Endodermal cell (in vitro differentiated cells): Measurements from ENCODE around the gene WWP2. TPM values are rescaled to one million over a fixed set of nuclear protein-coding genes. Genes with fewer than 3 reads are reported as not detected.

Source experiments
- DNase-seq: peaks from one replicate; pipeline ENCODE4 v3.0.0-alpha.2; 2017
- H3K27ac ChIP-seq: 2 replicates; pipeline ENCODE4 v1.5.1; 2013; ENCODE audit warnings: mild to moderate bottlenecking, low read depth, low read length, moderate library complexity
- H3K27me3 ChIP-seq: 2 replicates; pipeline ENCODE4 v1.6.1; 2013; ENCODE audit warnings: mild to moderate bottlenecking, low read length, moderate library complexity; ENCODE audit not compliant: insufficient read depth, control insufficient read depth, poor library complexity, severe bottlenecking
- H3K36me3 ChIP-seq: 2 replicates; pipeline ENCODE4 v1.7.0; 2013; ENCODE audit warnings: mild to moderate bottlenecking, low read length, moderate library complexity; ENCODE audit not compliant: control insufficient read depth, insufficient read depth
- H3K4me1 ChIP-seq: one replicate; pipeline ENCODE4 v1.7.0; 2013; ENCODE audit warnings: low read length; ENCODE audit not compliant: control insufficient read depth, insufficient read depth
- H3K4me3 ChIP-seq: 2 replicates; pipeline ENCODE4 v1.5.1; 2013; ENCODE audit warnings: mild to moderate bottlenecking, low read length, moderate library complexity
- H3K9ac ChIP-seq: 2 replicates; pipeline ENCODE4 v1.6.1; 2013; ENCODE audit warnings: mild to moderate bottlenecking, low read length, moderate library complexity; ENCODE audit not compliant: poor library complexity, severe bottlenecking; ENCODE audit errors: extremely low read depth
- H3K9me3 ChIP-seq: 2 replicates; pipeline ENCODE4 v1.6.1; 2013; ENCODE audit warnings: mild to moderate bottlenecking, low read length, moderate library complexity; ENCODE audit not compliant: control insufficient read depth
- H3K27ac Mint-ChIP-seq: 2 replicates; pipeline ENCODE4 v1.8.0; 2020; ENCODE audit warnings: mixed read lengths
- H3K27me3 Mint-ChIP-seq: 2 replicates; pipeline ENCODE4 v1.8.0; 2021; ENCODE audit warnings: mild to moderate bottlenecking, mixed read lengths; ENCODE audit not compliant: insufficient read depth
- H3K36me3 Mint-ChIP-seq: 2 replicates; pipeline ENCODE4 v1.8.0; 2020; ENCODE audit warnings: low read depth, mixed read lengths
- H3K4me1 Mint-ChIP-seq: 2 replicates; pipeline ENCODE4 v1.8.0; 2020; ENCODE audit warnings: mixed read lengths
- H3K4me3 Mint-ChIP-seq: 2 replicates; pipeline ENCODE4 v1.8.0; 2020; ENCODE audit warnings: mild to moderate bottlenecking, moderate library complexity, mixed read lengths
- H3K9me3 Mint-ChIP-seq: 2 replicates; pipeline ENCODE4 v1.8.0; 2020; ENCODE audit warnings: mild to moderate bottlenecking, mixed read lengths
- WGBS, 2 experiments: methylation state at CpG; one replicate each; pipeline versions ENCODE4 v1.1.5 to v1.1.7; 2013; ENCODE audit warnings: missing lambda C conversion rate in 2 of 2, mixed read lengths in 1 of 2; ENCODE audit not compliant: insufficient coverage in 1 of 2, insufficient read length in 1 of 2; 5-methylcytosine and 5-hydroxymethylcytosine counted together
- total RNA-seq, 2 donors: library from RNA; stranded (reverse); fragmentation: NEBNext Ultra II Directional in 1 of 2; extraction: Animal tissue kit (Norgen Biotek cat#: 25700) in 1 of 2; gene quantifications; 2 replicates in 1 of 2; 3 replicates in 1 of 2; pipeline ENCODE4 v1.2.1, GENCODE V29; 2021
- TF ChIP-seq, protein P1 (sequence below): fragments of 200-600 bp; sonication (generic); conservative IDR thresholded peaks from 2 replicates; pipeline ENCODE4 v1.5.0; 2021; ENCODE audit warnings: antibody characterized with exemption, mild to moderate bottlenecking

WWP2 gene
- total RNA-seq, 2 donors from 2014 or later: 42.3 to 50.0 TPM

GRCh38 chr16:69909043-69909442, 146.9 kb downstream of the WWP2 start:
- no peak overlapping the region for H3K9ac ChIP-seq
- no peak overlapping the region for H3K4me3 ChIP-seq
- no peaks in the 10 kb centered on the region for H3K9me3 Mint-ChIP-seq
- H3K27ac Mint-ChIP-seq: no peak overlapping the region
- no peak for DNase-seq
- TF ChIP-seq, protein P1, sequence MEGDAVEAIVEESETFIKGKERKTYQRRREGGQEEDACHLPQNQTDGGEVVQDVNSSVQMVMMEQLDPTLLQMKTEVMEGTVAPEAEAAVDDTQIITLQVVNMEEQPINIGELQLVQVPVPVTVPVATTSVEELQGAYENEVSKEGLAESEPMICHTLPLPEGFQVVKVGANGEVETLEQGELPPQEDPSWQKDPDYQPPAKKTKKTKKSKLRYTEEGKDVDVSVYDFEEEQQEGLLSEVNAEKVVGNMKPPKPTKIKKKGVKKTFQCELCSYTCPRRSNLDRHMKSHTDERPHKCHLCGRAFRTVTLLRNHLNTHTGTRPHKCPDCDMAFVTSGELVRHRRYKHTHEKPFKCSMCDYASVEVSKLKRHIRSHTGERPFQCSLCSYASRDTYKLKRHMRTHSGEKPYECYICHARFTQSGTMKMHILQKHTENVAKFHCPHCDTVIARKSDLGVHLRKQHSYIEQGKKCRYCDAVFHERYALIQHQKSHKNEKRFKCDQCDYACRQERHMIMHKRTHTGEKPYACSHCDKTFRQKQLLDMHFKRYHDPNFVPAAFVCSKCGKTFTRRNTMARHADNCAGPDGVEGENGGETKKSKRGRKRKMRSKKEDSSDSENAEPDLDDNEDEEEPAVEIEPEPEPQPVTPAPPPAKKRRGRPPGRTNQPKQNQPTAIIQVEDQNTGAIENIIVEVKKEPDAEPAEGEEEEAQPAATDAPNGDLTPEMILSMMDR: no peak
- no peaks in the 10 kb centered on the region for H3K9me3 ChIP-seq
- H3K27ac ChIP-seq: no peak overlapping the region
- no peaks in the 10 kb centered on the region for H3K4me1 ChIP-seq
- no peaks in the 10 kb centered on the region for H3K27me3 ChIP-seq
- WGBS, 2 experiments: 94 to 96% methylated on average over 5 to 8 of the region's 8 CpGs
- H3K4me1 Mint-ChIP-seq: peaks cover 2% of the 10 kb centered on the region
- no peak overlapping the region for H3K4me3 Mint-ChIP-seq
- no peaks in the 10 kb centered on the region for H3K36me3 ChIP-seq
- no peaks in the 10 kb centered on the region for H3K27me3 Mint-ChIP-seq
- peaks cover 40% of the 10 kb centered on the region for H3K36me3 Mint-ChIP-seq

- no peak overlapping the region for H3K27ac Mint-ChIP-seq
- no peaks in the 10 kb centered on the region for H3K4me1 ChIP-seq
- H3K27me3 ChIP-seq: no peaks in the 10 kb centered on the region
- H3K36me3 ChIP-seq: no peaks in the 10 kb centered on the region
- 92 to 97% methylated on average over 5 to 7 of the region's 7 CpGs for WGBS, 2 experiments
- H3K4me3 ChIP-seq: no peak overlapping the region
- H3K4me1 Mint-ChIP-seq: peaks cover 2% of the 10 kb centered on the region
- no peak overlapping the region for H3K27ac ChIP-seq
- TF ChIP-seq, protein P1: no peak
- DNase-seq: no peak
- peaks cover 38% of the 10 kb centered on the region for H3K36me3 Mint-ChIP-seq
- H3K9me3 ChIP-seq: no peaks in the 10 kb centered on the region
- no peaks in the 10 kb centered on the region for H3K27me3 Mint-ChIP-seq
- no peaks in the 10 kb centered on the region for H3K9me3 Mint-ChIP-seq
- H3K4me3 Mint-ChIP-seq: no peak overlapping the region
- no peak overlapping the region for H3K9ac ChIP-seq
Measured at GRCh38 chr16:69909760-69910159, 147.6 kb downstream of the WWP2 start.

DNA sequence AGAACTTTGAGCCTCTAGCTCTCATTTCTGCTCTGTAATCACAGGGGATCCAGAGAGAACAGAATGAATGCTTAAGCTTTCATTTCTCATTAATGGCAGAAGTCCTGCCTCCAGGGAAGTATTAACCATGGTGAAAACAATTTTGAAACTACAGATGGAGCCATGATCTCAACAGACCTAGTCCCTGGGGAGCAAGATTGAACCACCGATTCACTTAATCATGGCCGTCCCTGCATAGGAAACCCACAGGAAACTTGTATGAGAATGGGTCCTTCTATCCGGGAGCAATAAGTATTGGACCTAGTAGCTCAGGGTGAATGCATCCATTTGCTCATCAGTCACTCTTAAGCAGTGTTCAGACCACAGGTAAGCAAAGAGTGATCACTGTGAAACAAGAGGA, 148.8 kb downstream of the WWP2 start:
- no peak overlapping the region for H3K4me3 Mint-ChIP-seq
- H3K27ac Mint-ChIP-seq: no peak overlapping the region
- Histone ChIP-seq H3K9me3 (no peaks in the 10 kb centered on the region), H3K36me3 (no peaks in the 10 kb centered on the region), H3K4me3 (no peak overlapping the region), H3K4me1 (no peaks in the 10 kb centered on the region), H3K27ac (no peak overlapping the region), H3K27me3 (no peaks in the 10 kb centered on the region), H3K9ac (no peak overlapping the region)
- DNase-seq: no peak
- 79 to 80% methylated on average over 3 of the region's 3 CpGs for WGBS, 2 experiments
- H3K36me3 Mint-ChIP-seq: peaks cover 33% of the 10 kb centered on the region
- TF ChIP-seq, protein P1: no peak
- no peaks in the 10 kb centered on the region for H3K27me3 Mint-ChIP-seq
- no peaks in the 10 kb centered on the region for H3K9me3 Mint-ChIP-seq
- peaks cover 2% of the 10 kb centered on the region for H3K4me1 Mint-ChIP-seq
